Activated naive CD4-positive, alpha-beta T cell treated with anti-CD3 and anti-CD28 coated beads, Interleukin-2, amount 50 U/mL, for 72 hours (primary cell): ENCODE measurements around the gene NPDC1. TPM values are rescaled to one million over a fixed set of nuclear protein-coding genes. Genes with fewer than 3 reads are reported as not detected.

Source experiments
- ATAC-seq, 2 donors: fragments of 150-1000 bp; cut with Tn5 transposase; 2 replicates each; pipeline ENCODE4 v1.10.0; 2021; ENCODE audit warnings: mild to moderate bottlenecking in 2 of 2, moderate library complexity in 2 of 2
- DNase-seq, 2 donors: peaks; one replicate each; pipeline ENCODE4 v3.0.0; 2021 to 2022; ENCODE audit warnings: low spot score in 2 of 2
- H3K27ac Mint-ChIP-seq, 2 donors: one replicate each; pipeline ENCODE4 v1.8.0; 2022; ENCODE audit warnings: mild to moderate bottlenecking in 2 of 2, mixed read lengths in 2 of 2
- H3K36me3 Mint-ChIP-seq, 2 donors: one replicate each; pipeline ENCODE4 v1.8.0; 2022; ENCODE audit warnings: mixed read lengths in 2 of 2
- H3K9me3 Mint-ChIP-seq, 2 donors: one replicate each; pipeline ENCODE4 v1.8.0; 2022; ENCODE audit warnings: mixed read lengths in 2 of 2
- total RNA-seq, 2 donors: library from RNA; stranded (reverse); gene quantifications; one replicate each; pipeline ENCODE4 v1.2.3, GENCODE V29; 2022

The NPDC1 gene
- total RNA-seq, 2 donors from 2014 or later: 29.4 to 34.2 TPM

- H3K27ac Mint-ChIP-seq: no peak overlapping the region
- H3K9me3 Mint-ChIP-seq: no peaks in the 10 kb centered on the region
- H3K36me3 Mint-ChIP-seq: no peaks in the 10 kb centered on the region
- DNase-seq (no peak), ATAC-seq (no peak)
These were observed 19.1 kb downstream of the NPDC1 start for GRCh38 chr9:137026828-137027227.

GRCh38 chr9:137026384-137026783 lies 19.6 kb downstream of the NPDC1 start:
- H3K27ac Mint-ChIP-seq: no peak overlapping the region
- DNase-seq: no peak
- no peak for ATAC-seq
- H3K36me3 Mint-ChIP-seq: no peaks in the 10 kb centered on the region
- no peaks in the 10 kb centered on the region for H3K9me3 Mint-ChIP-seq

- ATAC-seq (no peak), DNase-seq (no peak)
- Mint-ChIP-seq H3K9me3 (no peaks in the 10 kb centered on the region), H3K27ac (no peak overlapping the region), H3K36me3 (no peaks in the 10 kb centered on the region)
These were observed 20.4 kb downstream of the NPDC1 start for GRCh38 chr9:137025517-137025966.

DNA sequence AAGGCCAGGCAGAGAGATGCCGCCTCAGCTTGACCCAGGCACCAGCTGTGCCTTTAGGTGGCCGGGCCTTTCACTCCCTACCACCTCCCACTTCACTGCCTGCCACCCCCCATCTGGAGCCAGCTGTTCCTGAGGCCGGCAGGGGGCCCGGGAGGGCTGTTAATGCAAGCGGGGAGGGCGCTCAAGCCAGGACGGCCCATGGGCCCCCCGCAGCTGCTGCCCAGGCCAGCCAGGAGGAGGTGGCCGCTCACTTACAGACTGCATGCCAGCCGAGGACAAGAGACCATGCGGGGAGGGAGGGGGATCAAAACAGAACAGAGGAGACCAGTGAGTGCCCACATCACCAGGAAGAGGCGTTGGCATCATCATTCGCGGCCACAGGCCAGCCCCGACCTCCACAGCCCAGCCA lies 22.4 kb downstream of the NPDC1 start:
- no peaks in the 10 kb centered on the region for H3K36me3 Mint-ChIP-seq
- DNase-seq (no peak), ATAC-seq (no peak)
- no peaks in the 10 kb centered on the region for H3K9me3 Mint-ChIP-seq
- H3K27ac Mint-ChIP-seq: no peak overlapping the region

DNA sequence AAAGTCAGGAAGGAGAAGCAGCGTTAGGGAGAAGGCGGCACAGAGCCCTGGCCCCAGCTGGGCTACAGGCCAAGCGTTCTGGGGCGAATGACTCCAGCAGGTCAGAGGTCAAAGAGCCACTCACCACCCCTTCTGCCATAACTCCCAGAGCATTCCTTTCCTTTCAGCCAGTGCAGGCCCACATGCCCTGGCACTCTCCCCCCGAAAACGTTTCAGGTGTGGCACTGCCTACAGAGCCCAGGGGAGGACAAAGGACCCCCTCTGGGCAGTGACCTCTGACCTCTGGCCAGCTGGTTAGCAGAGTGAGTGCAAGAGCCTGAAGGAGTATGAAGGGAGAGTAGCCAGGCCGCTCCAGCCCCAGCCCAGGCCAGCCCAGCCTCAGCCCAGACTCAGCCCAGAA lies 22.8 kb downstream of the NPDC1 start:
- Mint-ChIP-seq H3K36me3 (no peaks in the 10 kb centered on the region), H3K9me3 (no peaks in the 10 kb centered on the region), H3K27ac (no peak overlapping the region)
- no peak for ATAC-seq
- DNase-seq: no peak

- H3K27ac Mint-ChIP-seq: no peak overlapping the region
- H3K9me3 Mint-ChIP-seq: no peaks in the 10 kb centered on the region
- ATAC-seq: no peak
- DNase-seq: no peak
- no peaks in the 10 kb centered on the region for H3K36me3 Mint-ChIP-seq
These were observed 23.3 kb downstream of the NPDC1 start for GRCh38 chr9:137022662-137023008.

DNA sequence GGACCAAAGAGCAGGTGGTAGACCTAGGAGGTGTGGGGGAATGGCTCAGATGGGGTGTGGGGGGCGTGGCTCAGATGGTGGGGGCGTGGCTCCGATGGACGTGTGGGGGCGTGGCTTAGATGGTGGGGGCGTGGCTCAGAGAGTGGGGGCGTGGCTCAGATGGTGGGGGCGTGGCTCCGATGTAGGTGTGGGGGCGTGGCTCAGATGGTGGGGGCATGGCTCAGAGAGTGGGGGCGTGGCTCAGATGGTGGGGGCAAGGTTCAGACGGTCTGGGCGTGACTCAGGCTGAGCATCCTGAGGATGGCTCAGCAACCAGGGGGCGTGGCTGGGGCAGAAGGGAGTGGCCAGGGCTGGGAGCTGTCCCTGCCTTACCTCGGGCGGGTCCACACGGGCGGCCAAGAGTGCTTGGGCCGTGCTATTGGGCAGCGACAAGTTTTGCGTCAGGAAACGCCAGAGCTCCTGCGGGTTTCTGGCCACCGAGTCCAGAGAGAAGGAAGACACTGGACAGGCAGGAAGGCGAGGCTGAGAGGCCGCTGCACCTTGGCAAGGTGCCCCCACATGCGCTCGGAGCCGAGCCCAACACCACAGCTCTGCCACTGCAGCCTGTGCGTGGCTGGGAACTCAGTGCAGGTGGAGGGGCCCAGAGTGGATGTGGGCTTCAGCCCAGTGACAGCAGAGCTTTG lies 23.9 kb downstream of the NPDC1 start:
- ATAC-seq (peak; percentile 52 to 93), DNase-seq (peak in 1 of 2 donors; percentile 79)
- Mint-ChIP-seq H3K9me3 (no peaks in the 10 kb centered on the region), H3K36me3 (no peaks in the 10 kb centered on the region), H3K27ac (no peak overlapping the region)

DNA sequence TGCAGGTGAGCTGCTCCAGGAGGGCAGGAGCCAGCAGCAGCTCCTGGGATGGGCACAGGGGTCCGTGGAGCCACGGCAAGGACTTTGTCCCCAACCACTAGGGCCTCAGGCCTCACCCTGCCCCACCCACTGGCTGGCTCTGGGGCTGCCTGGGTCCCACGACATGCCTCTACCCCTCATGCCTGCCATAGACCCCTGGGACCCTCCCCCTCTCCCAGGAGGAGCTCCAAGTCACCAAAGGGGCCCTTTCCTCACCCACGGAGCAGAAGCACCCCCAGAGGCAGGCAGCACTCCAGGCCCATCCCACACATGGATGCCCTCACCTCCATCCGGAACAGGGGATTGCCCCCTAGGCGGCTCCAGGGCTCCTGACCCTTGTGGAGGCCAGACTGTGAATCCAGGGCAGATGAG lies 24.4 kb downstream of the NPDC1 start:
- ATAC-seq: peak in 1 of 2 donors; percentile 9
- H3K36me3 Mint-ChIP-seq: no peaks in the 10 kb centered on the region
- no peak for DNase-seq
- H3K27ac Mint-ChIP-seq: no peak overlapping the region
- H3K9me3 Mint-ChIP-seq: no peaks in the 10 kb centered on the region

GRCh38 chr9:137020771-137021567 lies 25.0 kb downstream of the NPDC1 start:
- Mint-ChIP-seq H3K36me3 (no peaks in the 10 kb centered on the region), H3K27ac (no peak overlapping the region), H3K9me3 (no peaks in the 10 kb centered on the region)
- ATAC-seq (no peak), DNase-seq (no peak)

DNA sequence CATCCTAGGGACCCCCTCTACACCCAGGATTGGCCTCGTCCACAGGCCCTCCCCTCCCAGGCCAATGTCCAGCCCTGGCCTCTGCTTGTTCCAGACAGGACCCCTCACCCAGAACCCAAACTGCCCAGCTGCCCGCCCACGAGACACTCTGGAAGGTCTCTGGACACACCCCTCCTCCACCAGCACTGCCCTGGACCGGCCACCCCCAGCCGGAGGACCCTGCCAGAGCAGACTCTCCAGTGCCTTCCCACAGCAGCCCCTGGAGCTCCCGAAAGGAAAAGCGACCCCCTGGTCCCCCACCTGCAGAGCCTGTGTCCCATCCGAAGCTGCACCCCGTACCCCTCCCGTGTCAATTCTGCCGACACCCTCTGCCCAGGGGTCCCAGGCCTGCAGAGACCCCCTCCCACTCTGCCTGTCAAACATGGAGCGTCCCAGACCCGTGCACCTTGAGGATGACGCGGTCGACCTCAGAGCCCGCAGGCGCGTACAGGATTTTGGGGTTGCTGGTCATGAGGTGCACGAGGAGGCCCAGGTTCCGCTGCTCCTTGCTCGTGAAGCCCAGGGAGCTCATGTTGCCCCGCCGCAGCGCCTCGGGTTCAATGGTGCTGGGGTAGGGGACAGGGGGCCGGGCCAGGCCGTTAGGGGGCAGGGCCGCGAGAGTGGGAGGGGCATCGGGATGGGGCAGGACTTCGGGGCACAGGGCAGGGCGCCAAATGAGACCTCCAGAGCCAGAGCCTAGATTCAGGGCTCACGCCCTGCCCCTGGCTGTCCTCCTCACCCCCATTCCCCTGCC lies 25.9 kb downstream of the NPDC1 start:
- DNase-seq (no peak), ATAC-seq (no peak)
- no peaks in the 10 kb centered on the region for H3K9me3 Mint-ChIP-seq
- no peaks in the 10 kb centered on the region for H3K36me3 Mint-ChIP-seq
- no peak overlapping the region for H3K27ac Mint-ChIP-seq

- DNase-seq (no peak), ATAC-seq (no peak)
- Mint-ChIP-seq H3K36me3 (no peaks in the 10 kb centered on the region), H3K27ac (no peak overlapping the region), H3K9me3 (no peaks in the 10 kb centered on the region)
These were observed 27.0 kb downstream of the NPDC1 start for GRCh38 chr9:137018761-137019559.

GRCh38 chr9:137017791-137018497 lies 28.0 kb downstream of the NPDC1 start:
- H3K36me3 Mint-ChIP-seq: no peaks in the 10 kb centered on the region
- DNase-seq (no peak), ATAC-seq (no peak)
- H3K27ac Mint-ChIP-seq: no peak overlapping the region
- no peaks in the 10 kb centered on the region for H3K9me3 Mint-ChIP-seq

GRCh38 chr9:137017071-137017470 lies 28.9 kb downstream of the NPDC1 start:
- no peak overlapping the region for H3K27ac Mint-ChIP-seq
- DNase-seq (no peak), ATAC-seq (no peak)
- H3K36me3 Mint-ChIP-seq: no peaks in the 10 kb centered on the region
- H3K9me3 Mint-ChIP-seq: no peaks in the 10 kb centered on the region

DNA sequence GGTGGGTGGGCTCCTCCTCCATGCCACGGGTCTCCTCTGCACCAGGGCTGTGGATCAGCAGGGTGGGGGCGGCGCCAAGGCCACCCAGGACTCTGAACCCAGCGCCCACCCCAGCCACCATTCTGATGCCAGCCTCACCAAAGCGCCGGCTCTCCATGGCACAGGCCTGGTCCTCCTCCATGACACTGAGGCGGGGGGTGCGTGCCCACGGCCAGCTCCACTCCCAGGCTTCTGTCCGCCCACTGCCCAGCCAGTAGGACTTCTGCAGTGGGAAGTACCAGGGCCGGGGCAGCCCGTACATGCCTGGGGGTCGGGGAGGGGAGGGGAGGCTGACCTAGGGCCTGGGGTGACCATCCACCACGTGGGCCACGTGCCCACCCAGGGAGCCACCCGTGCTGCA lies 29.5 kb downstream of the NPDC1 start:
- Mint-ChIP-seq H3K9me3 (no peaks in the 10 kb centered on the region), H3K36me3 (no peaks in the 10 kb centered on the region), H3K27ac (no peak overlapping the region)
- ATAC-seq (no peak), DNase-seq (no peak)

DNA sequence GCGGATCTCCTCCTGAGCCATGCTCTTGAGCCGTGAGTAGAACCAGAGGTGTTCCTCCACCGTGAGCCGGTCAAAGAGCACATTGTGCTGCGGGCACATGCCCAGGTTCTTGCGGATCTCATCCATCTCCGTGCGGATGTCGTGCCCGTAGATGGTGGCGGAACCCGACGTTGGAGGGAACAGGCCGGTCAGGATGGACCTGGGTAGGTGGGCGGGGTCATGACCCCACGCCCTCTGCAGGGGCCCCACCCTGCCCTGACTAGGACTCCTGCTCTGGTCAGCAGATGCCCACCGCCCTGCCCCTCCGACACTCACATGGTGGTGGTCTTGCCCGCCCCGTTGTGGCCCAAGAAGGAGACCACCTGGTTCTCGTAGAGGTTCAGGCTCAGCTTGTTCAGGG lies 30.0 kb downstream of the NPDC1 start:
- DNase-seq (no peak), ATAC-seq (no peak)
- Mint-ChIP-seq H3K9me3 (no peaks in the 10 kb centered on the region), H3K27ac (no peak overlapping the region), H3K36me3 (no peaks in the 10 kb centered on the region)

DNA sequence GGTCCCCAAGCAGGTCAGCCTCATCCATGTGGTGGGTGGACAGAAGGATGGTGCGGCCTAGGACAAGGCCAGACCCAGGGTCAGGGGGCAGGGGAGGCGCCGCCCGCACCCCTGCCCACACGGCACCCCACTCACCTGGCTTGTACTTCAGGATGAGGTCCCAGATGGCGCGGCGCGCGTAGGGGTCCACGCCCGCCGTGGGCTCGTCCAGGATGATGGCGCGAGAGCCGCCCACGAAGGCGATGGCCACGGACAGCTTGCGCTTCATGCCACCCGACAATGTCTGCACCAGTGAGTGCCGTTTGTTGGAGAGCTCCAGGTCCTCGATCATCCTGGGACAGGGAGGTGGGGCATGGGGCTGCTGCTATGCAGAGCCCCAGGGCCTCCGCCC lies 30.4 kb downstream of the NPDC1 start:
- no peak overlapping the region for H3K27ac Mint-ChIP-seq
- DNase-seq (no peak), ATAC-seq (no peak)
- H3K9me3 Mint-ChIP-seq: no peaks in the 10 kb centered on the region
- H3K36me3 Mint-ChIP-seq: no peaks in the 10 kb centered on the region
